Measurements from ENCODE around the gene MTHFD1. TPM values are rescaled to one million over a fixed set of nuclear protein-coding genes. Genes with fewer than 3 reads are reported as not detected.

MTHFD1 gene
- total RNA-seq, 1 experiment from 2014 or later: 38.5 TPM

Small RNAs within 50 kb of the gene (small RNA-seq; reads per million reads assigned to genes)
- not detected for gene AL161756.2

Other genes starting within 250 kb of the MTHFD1 start
- 0.03 TPM in 1 of 2 replicates, not detected in the other for gene ESR2, start 94.0 kb upstream of the MTHFD1 start, total RNA-seq (2014; rRNA removed; shearing (Covaris generic))
- 0.10 and 0.56 TPM in 2 replicates for gene AKAP5, start 77.1 kb downstream of the MTHFD1 start, total RNA-seq (2014; rRNA removed; shearing (Covaris generic))
- gene ZBTB25, start 115.5 kb downstream of the MTHFD1 start, total RNA-seq (2014; rRNA removed; shearing (Covaris generic)): 3.8 and 4.9 TPM in 2 replicates
- gene ZBTB1, start 116.4 kb downstream of the MTHFD1 start, total RNA-seq (2014; rRNA removed; shearing (Covaris generic)): 9.5 and 11.1 TPM in 2 replicates
- gene HSPA2, start 152.4 kb downstream of the MTHFD1 start, total RNA-seq (2014; rRNA removed; shearing (Covaris generic)): 2.2 and 4.1 TPM in 2 replicates
- gene PPP1R36, start 161.6 kb downstream of the MTHFD1 start, total RNA-seq (2014; rRNA removed; shearing (Covaris generic)): 0.18 and 0.29 TPM in 2 replicates

All from HT-29 (cell line).